ENCODE data around the gene MIEN1. TPM values are rescaled to one million over a fixed set of nuclear protein-coding genes. Genes with fewer than 3 reads are reported as not detected.

Gene MIEN1
- total RNA-seq, 1 donor from 2014 or later: 20.1 TPM

GRCh38 chr17:39703913-39704312, 26.4 kb downstream of the MIEN1 start:
- Histone ChIP-seq H3K9ac (no peak overlapping the region), H2AFZ (replicated peaks) (no peak overlapping the region), H3K4me2 (no peak overlapping the region), H4K20me1 (ENCODE audit: low read depth) (peaks cover 66% of the 10 kb centered on the region), H3K79me2 (ENCODE audit: low read depth) (peaks cover 77% of the 10 kb centered on the region), H3F3A (ENCODE audit: low read depth) (peaks cover 31% of the 10 kb centered on the region), H3K27me3 (no peaks in the 10 kb centered on the region), H3K27ac (no peak overlapping the region), H3K4me3 (no peak overlapping the region), H3K4me1 (peaks cover 50% of the 10 kb centered on the region), H3K9me3 (ENCODE audit: low read depth) (no peaks in the 10 kb centered on the region), H3K36me3 (no peaks in the 10 kb centered on the region)
- Mint-ChIP-seq H3K4me3 (no peak overlapping the region), H3K27me3 (ENCODE audit: insufficient read depth, low read depth) (peaks cover 8% of the 10 kb centered on the region), H3K36me3 (peaks cover 5% of the 10 kb centered on the region), H3K4me1 (peaks cover 31% of the 10 kb centered on the region), H3K9me3 (no peaks in the 10 kb centered on the region), H3K27ac (no peak overlapping the region)
- no peak for DNase-seq (ENCODE audit: low spot score)
- no peak for TF ChIP-seq EZH2 (IDR thresholded peaks at IDR 0.05)
- TF ChIP-seq EZH2phosphoT487 (IDR thresholded peaks at IDR 0.05): no peak
- no peak for TF ChIP-seq CTCF (IDR thresholded peaks at IDR 0.05)

DNA sequence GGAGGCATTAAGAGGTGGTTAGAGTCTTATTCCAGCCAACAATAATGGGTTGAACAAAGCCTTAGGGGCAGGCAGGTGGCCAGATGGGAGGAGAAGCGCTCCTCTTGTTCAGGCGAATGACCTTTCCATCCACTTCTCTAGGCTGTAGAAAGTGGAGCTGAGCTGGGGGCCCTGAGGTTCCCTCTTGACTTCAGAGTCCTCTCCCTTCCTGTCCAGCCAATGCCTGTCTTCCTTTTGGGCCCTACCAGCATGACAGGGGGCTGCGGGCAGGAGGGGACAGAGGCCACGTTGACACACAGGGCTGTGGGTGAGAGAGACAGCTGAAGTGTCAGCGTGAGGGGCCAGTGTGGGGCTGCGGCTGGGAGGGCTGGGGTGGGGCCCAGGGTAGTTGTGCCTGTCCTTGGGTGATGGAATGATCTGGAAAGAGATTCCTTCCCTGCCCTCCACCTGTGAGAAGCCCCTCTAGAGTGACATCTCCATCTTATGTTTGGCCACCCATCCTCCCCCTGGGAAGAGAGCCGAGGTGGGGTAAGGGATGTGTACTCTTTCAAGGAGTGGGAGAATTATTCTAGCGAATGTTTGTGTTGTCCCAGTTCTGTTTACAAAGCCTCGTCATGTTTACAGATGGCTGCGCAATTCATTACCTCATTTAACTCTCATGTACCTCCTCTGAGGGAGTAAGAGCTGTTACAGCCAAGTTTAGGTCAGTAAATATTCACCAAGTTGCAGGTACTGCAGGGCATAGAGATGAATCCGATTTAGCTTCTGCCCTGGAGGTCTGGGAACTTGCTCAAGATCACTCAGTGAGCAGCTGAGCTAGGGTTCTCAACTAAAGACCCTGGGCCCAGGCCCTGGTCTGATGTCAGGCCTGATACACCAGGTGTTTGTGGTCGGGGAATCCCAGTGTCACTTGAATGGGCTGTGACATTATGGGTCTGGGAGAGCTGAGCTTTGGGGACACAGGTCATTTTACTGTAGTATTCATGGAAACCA, 27.1 kb downstream of the MIEN1 start:
- Mint-ChIP-seq H3K27me3 (ENCODE audit: insufficient read depth, low read depth) (peaks cover 8% of the 10 kb centered on the region), H3K4me1 (peaks cover 33% of the 10 kb centered on the region), H3K36me3 (peaks cover 5% of the 10 kb centered on the region), H3K4me3 (no peak overlapping the region), H3K27ac (no peak overlapping the region), H3K9me3 (no peaks in the 10 kb centered on the region)
- H2AFZ ChIP-seq (replicated peaks): no peak overlapping the region
- peak overlapping the region; percentile 88 for H3K4me2 ChIP-seq
- peaks cover 79% of the 10 kb centered on the region for H3K79me2 ChIP-seq (ENCODE audit: low read depth)
- H4K20me1 ChIP-seq (ENCODE audit: low read depth): peaks cover 66% of the 10 kb centered on the region
- H3K4me3 ChIP-seq: peak overlapping the region; percentile 27
- no peaks in the 10 kb centered on the region for H3K36me3 ChIP-seq
- peak overlapping the region; percentile 53 for H3K27ac ChIP-seq
- peaks cover 31% of the 10 kb centered on the region for H3F3A ChIP-seq (ENCODE audit: low read depth)
- no peaks in the 10 kb centered on the region for H3K9me3 ChIP-seq (ENCODE audit: low read depth)
- TF ChIP-seq EZH2 (IDR thresholded peaks at IDR 0.05) (no peak), EZH2phosphoT487 (IDR thresholded peaks at IDR 0.05) (no peak), CTCF (IDR thresholded peaks at IDR 0.05) (no peak)
- H3K4me1 ChIP-seq: peaks cover 53% of the 10 kb centered on the region
- peak; percentile 21 for DNase-seq (ENCODE audit: low spot score)
- no peaks in the 10 kb centered on the region for H3K27me3 ChIP-seq
- no peak overlapping the region for H3K9ac ChIP-seq

DNA sequence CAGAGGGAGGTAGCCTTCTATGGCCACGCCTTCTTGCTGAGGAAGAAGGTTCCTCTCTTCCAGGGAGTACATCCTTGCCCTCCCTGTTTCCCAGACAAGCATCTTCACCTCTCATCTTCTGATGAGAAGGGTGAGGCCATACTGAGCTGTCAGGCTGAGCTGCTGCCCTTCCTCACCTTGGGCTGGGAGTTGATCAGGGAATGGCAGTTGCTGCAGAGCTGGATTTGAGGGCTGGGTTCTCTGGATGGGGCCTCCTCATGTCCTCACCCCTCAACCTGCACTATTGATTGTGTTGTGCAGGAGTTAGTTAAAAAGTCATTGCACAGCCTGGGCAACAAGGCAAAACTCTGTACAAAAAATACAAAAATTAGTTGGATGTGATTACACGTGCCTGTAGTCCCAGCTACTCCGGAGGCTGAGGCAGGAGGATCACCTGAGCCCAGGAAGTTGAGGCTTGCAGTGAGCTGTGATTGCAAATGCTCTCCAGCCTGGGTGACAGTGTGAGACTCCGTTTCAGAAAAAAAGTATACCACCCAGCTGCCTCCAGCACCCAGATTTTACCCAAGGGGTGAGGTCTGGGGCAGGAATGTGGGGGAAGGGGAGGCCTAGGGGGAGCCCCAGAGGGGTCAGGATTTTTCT, 28.4 kb downstream of the MIEN1 start:
- no peak overlapping the region for H3K27ac ChIP-seq
- Mint-ChIP-seq H3K4me3 (peak overlapping the region; percentile 99), H3K36me3 (peaks cover 2% of the 10 kb centered on the region), H3K9me3 (no peaks in the 10 kb centered on the region), H3K27me3 (ENCODE audit: insufficient read depth, low read depth) (peaks cover 8% of the 10 kb centered on the region), H3K27ac (no peak overlapping the region), H3K4me1 (peaks cover 35% of the 10 kb centered on the region)
- peak; percentile 5 for DNase-seq (ENCODE audit: low spot score)
- peak overlapping the region; percentile 88 for H3K4me2 ChIP-seq
- H3K36me3 ChIP-seq: no peaks in the 10 kb centered on the region
- H3K4me3 ChIP-seq: peak overlapping the region; percentile 96
- H3K79me2 ChIP-seq (ENCODE audit: low read depth): peaks cover 79% of the 10 kb centered on the region
- no peaks in the 10 kb centered on the region for H3K9me3 ChIP-seq (ENCODE audit: low read depth)
- H2AFZ ChIP-seq (replicated peaks): no peak overlapping the region
- H3K27me3 ChIP-seq: no peaks in the 10 kb centered on the region
- H3K4me1 ChIP-seq: peaks cover 53% of the 10 kb centered on the region
- H3F3A ChIP-seq (ENCODE audit: low read depth): peaks cover 33% of the 10 kb centered on the region
- H4K20me1 ChIP-seq (ENCODE audit: low read depth): peaks cover 58% of the 10 kb centered on the region
- TF ChIP-seq EZH2 (IDR thresholded peaks at IDR 0.05): no peak
- TF ChIP-seq EZH2phosphoT487 (IDR thresholded peaks at IDR 0.05): no peak
- no peak for TF ChIP-seq CTCF (IDR thresholded peaks at IDR 0.05)
- H3K9ac ChIP-seq: no peak overlapping the region

Data from neural progenitor cell (in vitro differentiated cells).